HG03196 (cell line): ENCODE results near the gene PAFAH1B2.
"Not testable (repeated sequence)": the region's sequence is repeated elsewhere in the genome, so short reads cannot be mapped to it uniquely, and the experiment has no call there.

Experiments
- ATAC-seq: cut with Tn5 transposase; IDR thresholded peaks from one replicate; pipeline ENCODE4 v1.9.1; 2021; ENCODE audit not compliant: unreplicated experiment

PAFAH1B2 gene

DNA sequence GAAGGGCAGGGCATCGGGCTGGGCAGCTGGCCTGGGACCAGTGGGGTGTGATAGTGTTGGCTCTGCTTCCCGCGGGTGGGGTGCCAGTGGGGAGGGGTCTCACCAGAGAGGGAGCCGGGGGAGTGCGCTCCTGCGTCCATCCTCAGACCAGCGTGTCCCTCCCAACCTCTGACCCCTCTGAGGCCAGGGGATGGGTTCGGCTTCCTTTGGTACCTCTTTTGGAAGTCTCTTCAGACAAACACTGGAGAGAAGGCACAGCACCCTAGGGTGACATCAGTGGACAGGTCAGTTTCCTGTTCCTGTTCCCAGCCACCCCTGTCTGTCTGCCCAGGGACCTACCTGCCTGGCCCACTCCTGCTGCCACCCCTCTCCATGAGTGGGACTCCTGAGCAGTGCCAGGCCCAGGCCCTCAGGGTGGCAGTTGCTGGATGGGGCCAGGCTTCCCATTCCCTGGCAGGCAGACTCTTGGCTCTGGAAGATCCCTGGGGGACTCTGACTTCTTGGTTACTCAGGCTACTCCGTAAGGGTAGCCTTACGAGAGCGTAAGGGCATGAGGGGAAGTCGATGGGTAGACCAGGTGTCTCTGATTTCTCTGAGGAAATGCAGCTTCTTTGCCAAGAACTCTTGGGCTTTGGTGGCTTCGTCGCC lies 57.7 kb downstream of the PAFAH1B2 start:
- no peak for ATAC-seq

DNA sequence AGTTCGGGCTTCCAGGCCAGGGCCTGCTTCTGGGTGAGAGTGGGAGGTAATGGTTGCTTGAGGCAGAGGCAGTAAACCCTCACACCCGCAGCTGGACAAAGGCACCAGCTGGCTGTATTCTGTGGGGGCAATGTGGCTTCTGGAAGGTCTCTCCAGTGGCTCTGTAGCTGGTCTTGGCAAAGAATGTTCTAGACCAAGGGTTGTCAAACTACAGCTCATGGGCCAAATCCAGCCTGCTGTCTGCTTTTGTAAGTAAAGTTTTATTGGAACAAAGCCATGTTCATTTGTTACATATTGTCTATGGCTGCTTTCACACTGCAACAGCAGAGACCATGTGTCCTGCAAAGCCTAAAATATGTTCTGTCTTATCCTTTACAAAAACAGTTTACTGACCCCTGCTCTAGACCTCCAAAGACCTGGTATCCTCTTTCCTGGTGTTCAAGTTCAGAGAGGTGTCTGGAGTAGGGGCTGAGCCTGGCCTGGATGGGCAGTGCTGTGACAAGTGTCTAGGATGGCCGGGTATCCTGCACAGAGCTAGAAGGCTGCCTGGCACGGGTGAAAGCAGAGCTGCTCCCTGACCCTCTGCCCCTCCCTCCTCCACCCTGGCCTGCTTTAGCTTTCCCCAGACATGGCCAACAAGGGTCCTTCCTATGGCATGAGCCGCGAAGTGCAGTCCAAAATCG lies 58.4 kb downstream of the PAFAH1B2 start:
- ATAC-seq, result no peak

DNA sequence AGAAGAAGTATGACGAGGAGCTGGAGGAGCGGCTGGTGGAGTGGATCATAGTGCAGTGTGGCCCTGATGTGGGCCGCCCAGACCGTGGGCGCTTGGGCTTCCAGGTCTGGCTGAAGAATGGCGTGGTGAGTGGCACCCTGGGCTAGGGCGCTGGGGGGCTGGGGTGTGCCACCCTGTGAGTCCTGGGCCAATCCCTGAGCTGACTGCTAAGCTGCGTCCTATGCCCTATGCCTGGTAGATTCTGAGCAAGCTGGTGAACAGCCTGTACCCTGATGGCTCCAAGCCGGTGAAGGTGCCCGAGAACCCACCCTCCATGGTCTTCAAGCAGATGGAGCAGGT lies 59.0 kb downstream of the PAFAH1B2 start:
- no peak for ATAC-seq

- no peak for ATAC-seq
Observed at GRCh38 chr11:117204283-117205080, 60.4 kb downstream of the PAFAH1B2 start.

GRCh38 chr11:117205211-117205818 lies 61.2 kb downstream of the PAFAH1B2 start:
- ATAC-seq, result no peak

GRCh38 chr11:117206111-117206510 lies 62.0 kb downstream of the PAFAH1B2 start:
- not testable (repeated sequence) for ATAC-seq

DNA sequence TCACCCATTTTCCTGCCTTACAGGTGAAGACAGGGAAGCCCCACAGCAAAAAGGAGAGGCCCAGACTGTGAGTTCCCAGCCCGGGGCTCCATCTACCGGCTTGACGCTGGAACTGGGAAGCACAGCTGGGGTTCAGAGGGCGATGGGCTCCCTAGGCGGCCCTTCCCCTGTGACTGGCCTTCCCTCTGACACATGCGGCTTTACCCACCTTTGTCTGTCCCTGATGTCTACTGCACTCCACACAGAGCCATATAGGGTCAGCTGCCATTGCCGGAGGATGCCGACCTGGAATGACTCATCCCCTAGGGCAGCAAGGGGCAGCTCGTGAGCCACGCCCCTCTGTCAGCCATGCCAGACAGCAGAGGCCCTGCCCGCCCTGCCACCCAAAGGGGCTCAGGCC lies 62.8 kb downstream of the PAFAH1B2 start:
- not testable (repeated sequence) for ATAC-seq

DNA sequence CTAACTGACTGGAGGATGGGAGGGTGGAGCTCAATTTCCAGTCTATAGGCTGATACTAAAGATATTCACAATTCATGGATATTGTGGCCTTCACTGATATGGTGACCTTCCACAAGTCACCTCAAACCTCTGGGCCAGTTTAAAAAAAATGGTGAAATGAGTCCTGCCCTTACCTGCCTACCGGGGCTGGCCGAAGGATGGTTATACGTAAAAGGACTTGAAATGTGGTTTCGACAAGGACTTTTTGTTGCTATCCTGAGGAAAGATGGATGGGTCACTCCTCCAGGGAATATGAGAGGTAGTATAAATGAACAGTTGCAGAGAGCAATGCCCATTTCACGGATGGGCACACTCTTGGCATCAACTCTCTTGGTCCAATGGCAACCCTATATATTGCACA lies 63.4 kb downstream of the PAFAH1B2 start:
- not testable (repeated sequence) for ATAC-seq

DNA sequence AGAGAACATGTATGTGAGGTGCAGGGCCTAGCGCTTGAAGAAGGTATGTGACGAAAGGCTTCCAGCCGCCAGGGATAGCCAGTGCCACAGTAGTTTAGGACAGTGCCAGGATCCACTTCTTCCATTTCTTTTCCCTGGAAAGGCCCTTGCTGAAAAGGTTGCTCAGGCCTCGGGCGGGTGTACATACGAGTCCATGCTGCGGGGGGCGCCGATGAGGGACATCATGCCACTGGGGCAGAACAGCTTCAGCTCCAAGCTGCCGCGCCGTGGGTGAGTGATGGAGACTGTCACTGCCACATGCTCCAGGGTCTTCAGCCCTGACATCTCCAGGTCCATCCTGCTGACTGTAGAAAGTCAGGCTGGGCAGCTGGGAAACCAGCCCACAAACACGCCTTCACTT lies 64.6 kb downstream of the PAFAH1B2 start:
- not testable (repeated sequence) for ATAC-seq

DNA sequence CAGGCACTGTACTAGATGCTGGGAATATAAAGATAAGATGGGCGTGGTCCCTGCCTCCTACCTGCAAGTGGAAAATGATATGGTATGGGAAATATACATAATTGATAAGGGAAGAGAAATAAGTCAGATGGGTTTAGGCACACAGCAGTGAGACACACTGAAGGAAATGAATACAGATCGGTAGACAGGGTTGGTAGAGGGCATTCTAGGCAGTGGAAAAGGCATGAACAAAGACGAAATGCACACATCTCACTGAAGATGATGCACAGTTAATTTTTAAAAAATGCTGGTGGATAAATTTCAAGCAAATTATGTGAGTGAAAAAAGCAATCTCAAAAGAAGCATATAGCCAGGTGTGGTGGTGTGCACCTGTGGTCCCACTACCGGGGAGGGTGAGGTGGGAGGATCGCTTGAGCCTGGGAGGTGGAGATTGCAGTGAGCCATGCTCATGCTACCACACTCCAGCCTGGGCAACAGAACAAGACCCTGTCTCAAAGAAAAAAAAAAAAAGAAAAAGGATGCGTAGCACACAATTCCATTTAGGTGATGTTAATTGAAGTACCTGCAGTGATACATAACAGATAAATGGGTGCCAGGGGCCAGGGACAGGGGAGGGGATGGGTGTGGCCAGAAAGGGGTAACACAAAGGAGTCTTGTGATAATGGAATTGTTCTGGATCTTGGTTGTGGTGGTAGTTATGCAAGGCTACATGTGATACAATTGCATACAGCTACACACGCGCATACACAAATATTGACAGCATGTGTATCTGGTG lies 65.5 kb downstream of the PAFAH1B2 start:
- ATAC-seq, result not testable (repeated sequence)

- no peak for ATAC-seq
Observed at GRCh38 chr11:117210620-117211019, 66.5 kb downstream of the PAFAH1B2 start.

- no peak for ATAC-seq
Observed at GRCh38 chr11:117212697-117213355, 68.7 kb downstream of the PAFAH1B2 start.

DNA sequence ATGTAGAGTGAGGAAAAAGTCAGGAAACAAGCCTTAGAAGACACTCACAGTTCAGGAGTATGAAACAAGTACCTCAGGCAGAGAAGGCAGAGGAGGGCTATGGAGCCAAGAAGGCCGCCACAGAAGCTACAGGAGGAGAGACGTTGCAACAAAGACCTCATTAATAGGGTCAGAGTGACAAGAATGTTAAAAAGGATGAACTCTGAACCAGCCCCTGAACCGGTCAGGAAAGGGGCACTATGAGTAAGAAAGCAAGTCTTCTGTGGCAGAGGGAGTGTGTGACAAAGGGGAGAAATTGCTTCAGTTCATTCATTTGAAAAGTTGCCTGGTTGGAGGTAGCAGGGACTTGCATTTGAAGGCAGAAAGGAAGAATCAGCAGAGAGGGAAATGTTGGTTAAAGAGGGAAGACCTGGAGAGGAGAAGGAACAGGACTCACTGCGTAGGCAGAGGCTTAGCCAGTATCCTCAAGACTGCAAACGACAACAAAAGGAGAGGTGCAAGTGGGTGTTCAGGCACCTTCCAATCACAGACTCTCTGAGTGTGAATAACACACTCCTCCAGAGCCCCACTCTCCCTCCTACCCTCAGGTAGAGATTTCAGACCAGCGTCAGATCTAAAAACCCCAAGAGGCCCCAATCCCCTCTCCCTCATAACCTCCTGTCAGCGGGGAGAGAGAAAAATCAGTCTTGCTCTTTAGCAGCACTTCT lies 70.5 kb downstream of the PAFAH1B2 start:
- ATAC-seq, result no peak

GRCh38 chr11:117217141-117218084 lies 73.3 kb downstream of the PAFAH1B2 start:
- no peak for ATAC-seq

GRCh38 chr11:117218133-117218915 lies 74.2 kb downstream of the PAFAH1B2 start:
- no peak for ATAC-seq

DNA sequence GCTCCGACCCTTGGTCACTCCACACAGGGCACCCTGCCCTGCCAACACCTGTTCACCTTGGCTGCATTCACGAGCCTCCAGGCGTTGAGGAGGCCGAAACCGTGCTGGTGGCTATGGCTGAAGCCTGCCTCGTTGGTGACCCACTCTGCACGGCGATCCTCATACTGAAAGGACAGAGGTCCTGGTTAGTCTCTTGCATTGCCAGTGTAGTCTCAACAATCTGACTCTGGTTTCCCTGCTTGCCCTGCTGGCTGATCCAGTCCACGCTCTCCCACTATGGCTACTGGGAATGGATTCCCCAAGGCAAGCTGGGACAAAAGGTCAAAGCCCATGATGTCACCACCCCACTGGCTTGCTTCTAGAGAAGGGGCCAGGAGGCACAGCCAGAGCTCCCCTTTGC lies 74.9 kb downstream of the PAFAH1B2 start:
- no peak for ATAC-seq

- ATAC-seq, result no peak
Observed at GRCh38 chr11:117219455-117219854, 75.4 kb downstream of the PAFAH1B2 start.

DNA sequence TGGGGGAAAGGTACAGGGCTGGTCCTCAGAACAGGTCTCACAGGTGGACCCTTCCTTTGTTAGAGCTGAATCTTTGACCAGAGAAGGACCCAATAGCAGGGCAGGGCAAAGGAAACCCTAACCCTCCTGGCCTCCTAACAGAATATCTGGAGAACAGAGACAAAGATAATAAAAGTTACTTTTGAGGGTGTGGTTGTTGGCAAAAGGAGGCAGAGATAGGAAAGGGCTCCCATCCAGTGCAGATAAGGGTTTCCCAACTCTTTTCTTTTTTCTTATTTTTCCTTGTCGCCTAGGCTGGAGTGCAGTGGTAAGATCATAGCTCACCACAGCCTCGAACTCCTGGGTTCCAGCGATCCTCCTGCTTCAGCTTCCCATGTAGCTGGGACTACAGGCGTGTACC lies 75.9 kb downstream of the PAFAH1B2 start:
- no peak for ATAC-seq
